GM19468 (cell line): ENCODE results near the gene MSH2.
"Not testable (repeated sequence)": the region's sequence is repeated elsewhere in the genome, so short reads cannot be mapped to it uniquely, and the experiment has no call there.

ENCODE experiments used
- ATAC-seq: cut with Tn5 transposase; IDR thresholded peaks from one replicate; pipeline ENCODE4 v1.9.1; 2021; ENCODE audit warnings: mild to moderate bottlenecking, moderate library complexity, moderate number of reproducible peaks; ENCODE audit not compliant: unreplicated experiment; ENCODE audit errors: extremely low read depth

The MSH2 gene

GRCh38 chr2:47406649-47407330 is 3.8 kb downstream of the MSH2 start:
- not testable (repeated sequence) for ATAC-seq

- ATAC-seq: not testable (repeated sequence)
Observed at GRCh38 chr2:47407976-47408375, 5.0 kb downstream of the MSH2 start.

DNA sequence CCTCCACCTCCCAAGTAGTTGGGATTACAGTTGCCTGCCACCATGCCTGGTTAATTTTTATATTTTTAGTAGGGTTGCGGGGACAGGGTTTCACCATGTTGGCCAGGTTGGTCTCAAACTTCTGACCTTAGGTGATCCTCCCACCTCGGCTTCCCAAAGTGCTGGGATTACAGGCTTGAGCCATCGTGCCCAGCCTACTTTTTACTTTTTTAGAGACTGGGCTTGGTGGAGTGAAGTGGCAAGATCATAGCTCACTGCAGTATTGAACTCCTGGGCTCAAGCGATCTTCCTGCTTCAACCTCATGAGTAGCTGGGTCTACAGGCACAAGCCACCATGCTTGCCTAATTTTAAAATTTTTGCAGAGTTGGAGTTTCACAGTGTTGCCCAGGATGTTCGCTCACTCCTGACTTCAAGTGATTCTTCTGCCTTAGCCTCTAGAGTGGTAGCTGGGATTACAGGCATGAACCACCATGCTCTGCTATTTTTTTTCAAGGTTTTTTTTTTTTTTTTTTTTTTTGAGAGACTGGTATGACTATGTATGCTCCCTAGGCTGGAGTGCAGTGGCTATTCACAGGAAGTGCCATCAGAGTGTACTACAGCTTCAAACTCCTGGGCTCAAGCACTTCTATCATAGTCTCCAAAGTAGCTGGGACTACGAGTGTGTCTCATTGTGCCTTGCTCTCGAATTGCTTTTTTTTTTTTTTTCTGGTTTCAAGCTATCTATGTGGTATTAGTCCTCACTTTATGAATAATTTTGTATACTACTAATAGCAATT is 11.9 kb downstream of the MSH2 start:
- no peak for ATAC-seq

- no peak for ATAC-seq
Observed at GRCh38 chr2:47420214-47420613, 17.3 kb downstream of the MSH2 start.

GRCh38 chr2:47420683-47421082 is 17.7 kb downstream of the MSH2 start:
- ATAC-seq: not testable (repeated sequence)

DNA sequence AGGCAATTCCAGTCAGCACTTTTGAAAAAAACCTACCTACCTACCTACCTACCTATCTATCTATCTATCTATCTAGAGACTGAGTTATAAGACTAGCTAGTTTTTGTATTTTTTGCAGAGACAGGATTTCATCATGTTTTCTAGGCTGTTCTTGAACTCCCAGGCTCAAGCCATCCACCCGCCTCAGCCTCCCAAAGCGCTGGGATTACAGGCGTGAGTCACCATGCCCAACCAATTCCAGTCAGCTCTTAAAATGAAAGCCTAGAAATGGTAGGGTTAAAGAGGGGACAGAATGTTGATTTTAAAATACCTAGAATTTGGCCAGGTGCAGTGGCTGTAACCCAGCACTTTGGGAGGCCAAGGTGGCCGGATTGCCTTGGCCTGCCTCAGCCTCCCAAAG is 19.1 kb downstream of the MSH2 start:
- ATAC-seq: no peak

GRCh38 chr2:47422560-47422959 is 19.6 kb downstream of the MSH2 start:
- ATAC-seq: no peak

DNA sequence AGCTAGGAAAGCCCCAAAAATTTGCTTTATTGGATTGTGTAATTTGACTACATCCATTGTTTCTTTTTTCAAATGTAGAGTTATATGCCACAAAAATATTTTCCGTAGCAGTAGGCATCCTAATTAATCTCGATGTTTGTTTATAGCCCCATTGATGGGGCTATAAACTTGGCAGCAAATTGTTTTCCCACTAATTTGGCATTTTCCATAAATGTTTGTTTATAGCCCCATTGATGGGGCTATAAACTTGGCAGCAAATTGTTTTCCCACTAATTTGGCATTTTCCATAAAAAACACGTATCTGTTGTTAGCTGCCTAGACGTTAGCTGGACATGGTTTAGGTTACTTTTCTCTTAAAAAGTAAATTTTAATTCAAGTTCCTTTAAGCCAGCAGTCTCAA is 23.8 kb downstream of the MSH2 start:
- no peak for ATAC-seq

DNA sequence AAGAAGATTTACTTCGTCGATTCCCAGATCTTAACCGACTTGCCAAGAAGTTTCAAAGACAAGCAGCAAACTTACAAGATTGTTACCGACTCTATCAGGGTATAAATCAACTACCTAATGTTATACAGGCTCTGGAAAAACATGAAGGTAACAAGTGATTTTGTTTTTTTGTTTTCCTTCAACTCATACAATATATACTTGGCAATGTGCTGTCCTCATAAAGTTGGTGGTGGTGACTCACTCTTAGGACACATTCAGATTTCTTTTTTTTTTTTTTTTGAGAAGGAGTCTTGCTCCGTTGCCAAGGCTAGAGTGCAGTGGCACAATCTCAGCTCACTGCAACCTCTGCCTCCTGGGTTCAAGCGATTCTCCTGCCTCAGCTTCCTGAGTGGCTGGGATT is 26.8 kb downstream of the MSH2 start:
- ATAC-seq: no peak

GRCh38 chr2:47433006-47433405 is 30.1 kb downstream of the MSH2 start:
- ATAC-seq: not testable (repeated sequence)

GRCh38 chr2:47433445-47433844 is 30.5 kb downstream of the MSH2 start:
- not testable (repeated sequence) for ATAC-seq

GRCh38 chr2:47437287-47437686 is 34.3 kb downstream of the MSH2 start:
- no peak for ATAC-seq

- no peak for ATAC-seq
Observed at GRCh38 chr2:47438106-47438505, 35.1 kb downstream of the MSH2 start.

DNA sequence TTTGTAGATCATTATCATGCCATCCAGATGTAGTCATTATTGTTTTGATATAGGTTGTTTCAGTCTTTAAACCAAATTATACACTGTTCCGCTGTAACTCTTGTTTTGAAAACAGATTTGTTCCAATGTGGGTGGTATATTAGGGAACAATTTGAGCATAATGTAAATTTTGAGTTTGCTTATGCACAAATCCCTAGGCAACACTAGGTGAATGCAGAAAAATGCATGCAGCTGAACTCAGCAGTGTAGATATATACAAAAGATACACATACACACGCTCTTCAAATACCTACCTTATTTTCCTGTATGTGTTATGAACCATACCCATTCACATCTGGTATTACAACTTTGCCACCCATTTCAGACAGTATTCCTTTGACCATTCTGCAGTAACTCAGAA is 35.8 kb downstream of the MSH2 start:
- ATAC-seq: no peak

- no peak for ATAC-seq
Observed at GRCh38 chr2:47451790-47452189, 48.8 kb downstream of the MSH2 start.

- ATAC-seq: no peak
Observed at GRCh38 chr2:47452761-47453160, 49.8 kb downstream of the MSH2 start.

- ATAC-seq: not testable (repeated sequence)
Observed at GRCh38 chr2:47454818-47455217, 51.9 kb downstream of the MSH2 start.

GRCh38 chr2:47455411-47455810 is 52.5 kb downstream of the MSH2 start:
- no peak for ATAC-seq

DNA sequence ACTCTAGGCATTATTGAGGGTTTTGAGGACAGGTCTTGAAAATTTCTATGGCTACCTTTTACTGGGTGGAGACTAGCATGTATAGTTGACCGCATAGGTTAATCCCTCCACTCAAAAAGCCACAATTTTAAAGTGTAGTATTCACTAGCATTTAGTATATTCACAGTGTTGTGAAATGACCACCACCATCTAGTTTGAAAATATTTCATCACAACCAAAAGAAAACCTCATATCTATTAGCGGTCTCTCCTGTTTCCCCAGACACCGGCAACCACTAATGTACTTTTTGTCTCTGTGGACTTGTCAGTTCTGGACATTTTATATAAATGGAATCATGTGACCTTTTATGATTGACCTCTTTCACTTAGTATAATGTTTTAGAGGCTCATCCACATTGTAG is 53.9 kb downstream of the MSH2 start:
- ATAC-seq: no peak

DNA sequence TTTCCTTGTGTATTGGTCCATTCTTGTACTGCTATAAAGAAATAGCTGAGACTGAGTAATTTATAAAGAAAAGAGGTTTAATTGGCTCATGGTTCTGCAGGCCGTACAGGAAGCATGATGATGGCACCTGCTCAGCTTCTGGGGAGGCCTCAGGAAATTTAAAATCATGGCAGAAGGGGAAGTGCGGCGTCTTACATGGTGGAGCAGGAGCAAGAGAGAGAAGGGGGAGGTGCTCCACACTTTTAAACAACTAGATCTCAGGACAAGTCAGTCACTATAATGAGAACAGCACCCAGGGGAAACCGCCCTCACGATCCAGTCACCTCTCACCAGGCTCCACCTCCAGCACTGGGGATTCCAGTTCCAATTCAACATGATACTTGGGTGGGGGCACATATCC is 54.3 kb downstream of the MSH2 start:
- no peak for ATAC-seq

GRCh38 chr2:47459021-47459420 is 56.1 kb downstream of the MSH2 start:
- ATAC-seq: no peak

GRCh38 chr2:47460766-47461165 is 57.8 kb downstream of the MSH2 start:
- ATAC-seq: no peak
